Stimulated activated memory B cell treated with anti-CD40 and anti-IgM and Interleukin-4, amounts not matched to agents 10 μg/mL and 1 μg/mL and 100 μg/mL, for 72 hours (primary cell): ENCODE measurements around the gene PIP4K2C.
"Not testable (repeated sequence)": the region's sequence is repeated elsewhere in the genome, so short reads cannot be mapped to it uniquely, and the experiment has no call there.

Source experiments
- ATAC-seq: fragments of 150-1000 bp; cut with Tn5 transposase; 2 replicates; pipeline ENCODE4 v1.10.0; 2021
- H3K27ac Mint-ChIP-seq: one replicate; pipeline ENCODE4 v1.8.0; 2022; ENCODE audit warnings: mild to moderate bottlenecking, mixed read lengths
- H3K27me3 Mint-ChIP-seq: one replicate; pipeline ENCODE4 v1.8.0; 2022; ENCODE audit warnings: mixed read lengths
- H3K36me3 Mint-ChIP-seq: one replicate; pipeline ENCODE4 v1.8.0; 2022; ENCODE audit warnings: mixed read lengths
- H3K4me1 Mint-ChIP-seq: one replicate; pipeline ENCODE4 v1.8.0; 2022; ENCODE audit warnings: mixed read lengths
- H3K4me3 Mint-ChIP-seq: one replicate; pipeline ENCODE4 v1.8.0; 2022; ENCODE audit warnings: mild to moderate bottlenecking, moderate library complexity, mixed read lengths
- H3K9me3 Mint-ChIP-seq: one replicate; pipeline ENCODE4 v1.8.0; 2022; ENCODE audit warnings: mixed read lengths

PIP4K2C gene

DNA sequence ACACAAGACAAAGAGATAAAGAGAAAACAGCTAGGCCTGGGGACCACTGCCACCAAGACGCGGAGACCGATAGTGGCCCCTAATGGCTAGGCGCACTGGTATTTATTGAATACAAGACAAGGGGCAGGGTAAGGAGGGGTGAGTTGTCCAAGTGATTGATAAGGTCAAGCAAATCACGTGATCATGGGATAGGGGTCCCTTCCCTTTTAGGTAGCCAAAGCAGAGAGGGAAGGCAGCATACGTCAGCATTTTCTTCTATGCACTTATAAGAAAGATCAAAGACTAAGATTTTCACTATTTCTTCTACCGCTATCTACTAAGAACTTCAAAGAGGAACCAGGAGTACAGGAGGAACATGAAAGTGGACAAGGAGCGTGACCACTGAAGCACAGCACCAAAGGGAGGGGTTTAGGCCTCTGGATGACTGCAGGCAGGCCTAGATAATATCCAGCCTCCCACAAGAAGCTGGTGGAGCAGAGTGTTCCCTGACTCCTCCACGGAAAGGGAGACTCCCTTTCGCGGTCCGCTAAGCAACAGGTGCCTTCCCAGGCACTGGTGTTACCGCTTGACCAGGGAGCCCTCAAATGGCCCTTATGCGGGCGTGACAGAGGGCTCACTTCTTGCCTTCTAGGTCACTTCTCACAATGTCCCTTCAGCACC is 1.9 kb upstream of the PIP4K2C start:
- not testable (repeated sequence) for H3K27ac Mint-ChIP-seq, H3K36me3 Mint-ChIP-seq, ATAC-seq, H3K27me3 Mint-ChIP-seq, H3K9me3 Mint-ChIP-seq, H3K4me3 Mint-ChIP-seq
- H3K4me1 Mint-ChIP-seq: peaks cover 24% of the 10 kb centered on the region

DNA sequence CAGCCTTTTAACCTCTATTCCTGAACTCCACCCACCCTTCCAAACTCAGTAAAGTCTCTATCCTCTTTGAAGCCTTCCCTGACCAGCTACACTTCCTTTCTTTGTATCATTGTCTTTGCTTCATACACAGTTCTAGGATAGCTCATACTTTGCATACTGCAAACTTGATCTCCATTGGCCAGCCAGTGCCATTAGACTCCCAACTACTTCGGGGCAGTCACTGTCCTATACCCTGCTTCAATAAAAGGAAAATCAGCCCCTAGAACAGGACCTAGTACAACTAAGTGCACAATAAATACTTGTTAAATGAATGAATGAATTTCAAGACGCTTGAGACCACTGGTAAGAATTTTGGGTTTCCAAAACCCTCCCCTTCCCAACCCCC is 521 bp upstream of the PIP4K2C start:
- Mint-ChIP-seq H3K4me3 (peak overlapping the region; percentile 90), H3K36me3 (peaks cover 3% of the 10 kb centered on the region), H3K27me3 (no peaks in the 10 kb centered on the region), H3K4me1 (peaks cover 24% of the 10 kb centered on the region), H3K27ac (peak overlapping the region; percentile 81), H3K9me3 (no peaks in the 10 kb centered on the region)
- no peak for ATAC-seq

DNA sequence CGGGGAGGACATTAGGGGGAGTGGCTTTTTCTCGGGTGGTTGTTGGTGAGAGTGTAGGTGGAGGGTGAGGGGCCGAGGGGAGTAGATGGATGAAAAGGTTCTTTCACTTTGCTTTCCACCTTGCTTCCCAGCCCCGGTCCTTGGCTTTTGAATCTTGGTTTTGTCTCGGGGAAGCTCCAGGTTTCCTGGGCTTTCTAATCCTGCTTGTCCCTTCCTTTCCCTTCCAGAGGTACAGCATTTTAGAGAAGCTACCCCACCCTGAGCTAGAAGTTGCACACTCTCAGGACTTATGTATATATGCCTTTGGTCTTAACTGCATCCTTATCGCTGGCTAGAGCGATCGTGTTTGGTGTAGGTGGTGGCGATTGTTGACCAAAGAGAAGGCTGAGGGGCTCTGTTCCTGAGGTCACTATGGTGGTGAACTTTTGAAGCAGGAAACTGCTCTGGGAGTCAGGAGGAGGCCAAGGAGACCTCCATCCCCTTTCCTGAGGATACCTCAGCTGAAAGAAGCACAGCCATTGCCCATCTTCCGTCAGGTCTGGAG is 862 bp downstream of the PIP4K2C start:
- peaks cover 24% of the 10 kb centered on the region for H3K4me1 Mint-ChIP-seq
- ATAC-seq: no peak
- H3K4me3 Mint-ChIP-seq: peak overlapping the region; percentile 90
- H3K27me3 Mint-ChIP-seq: no peaks in the 10 kb centered on the region
- no peaks in the 10 kb centered on the region for H3K9me3 Mint-ChIP-seq
- peaks cover 14% of the 10 kb centered on the region for H3K36me3 Mint-ChIP-seq
- H3K27ac Mint-ChIP-seq: peak overlapping the region; percentile 81

DNA sequence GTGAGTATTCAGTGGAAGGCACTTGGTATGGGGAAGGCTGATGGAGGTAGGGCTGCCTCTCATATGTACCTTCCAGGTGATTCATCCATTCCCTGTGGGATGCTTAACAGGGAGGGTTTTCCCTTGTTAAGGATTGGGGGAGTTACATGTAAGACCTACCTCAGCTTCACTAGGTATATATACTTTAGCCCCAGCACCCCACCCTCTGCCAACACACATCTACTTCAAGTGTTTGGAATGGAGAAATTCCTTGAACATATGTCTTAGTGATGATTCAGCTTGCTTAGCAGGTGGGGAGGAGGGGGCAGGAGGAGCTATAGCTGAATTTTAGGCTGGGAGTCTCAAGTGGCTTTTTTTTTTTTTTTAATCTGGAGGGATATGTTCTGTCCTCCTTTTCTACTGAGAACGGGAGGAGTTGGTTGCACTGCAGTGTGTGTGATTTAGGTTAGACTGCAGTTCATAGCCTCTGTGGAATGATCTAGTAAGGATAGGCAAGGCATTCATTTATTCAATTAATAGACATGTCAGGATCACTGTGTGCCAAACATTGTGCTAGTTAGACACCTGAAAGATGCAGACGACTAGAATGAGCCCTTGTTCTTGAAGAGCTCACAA is 1.7 kb downstream of the PIP4K2C start:
- Mint-ChIP-seq H3K27me3 (no peaks in the 10 kb centered on the region), H3K27ac (no peak overlapping the region), H3K4me3 (peak overlapping the region; percentile 90), H3K4me1 (peaks cover 24% of the 10 kb centered on the region), H3K9me3 (no peaks in the 10 kb centered on the region), H3K36me3 (peaks cover 22% of the 10 kb centered on the region)
- no peak for ATAC-seq

DNA sequence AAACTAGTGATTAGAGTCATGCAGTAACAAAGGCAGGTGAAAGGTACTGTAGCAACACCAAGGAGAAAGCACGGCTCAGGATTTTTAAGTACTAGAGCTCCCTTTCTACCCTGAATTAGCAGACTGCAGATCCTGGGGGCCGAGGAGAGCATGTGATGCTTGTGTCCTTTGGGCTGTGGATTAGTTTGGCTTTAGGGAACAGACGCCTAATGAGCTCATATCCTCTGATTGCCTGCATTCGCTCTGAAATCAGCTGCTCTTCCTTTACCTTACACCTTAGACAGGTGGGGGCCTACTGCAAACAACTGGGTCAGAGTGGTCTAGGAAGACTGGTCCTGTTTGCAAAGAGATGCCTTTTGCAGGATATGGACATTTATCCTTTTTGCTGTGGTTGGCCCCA is 2.2 kb downstream of the PIP4K2C start:
- H3K9me3 Mint-ChIP-seq: no peaks in the 10 kb centered on the region
- no peak overlapping the region for H3K27ac Mint-ChIP-seq
- peaks cover 26% of the 10 kb centered on the region for H3K36me3 Mint-ChIP-seq
- H3K27me3 Mint-ChIP-seq: no peaks in the 10 kb centered on the region
- no peak for ATAC-seq
- no peak overlapping the region for H3K4me3 Mint-ChIP-seq
- H3K4me1 Mint-ChIP-seq: peaks cover 24% of the 10 kb centered on the region

DNA sequence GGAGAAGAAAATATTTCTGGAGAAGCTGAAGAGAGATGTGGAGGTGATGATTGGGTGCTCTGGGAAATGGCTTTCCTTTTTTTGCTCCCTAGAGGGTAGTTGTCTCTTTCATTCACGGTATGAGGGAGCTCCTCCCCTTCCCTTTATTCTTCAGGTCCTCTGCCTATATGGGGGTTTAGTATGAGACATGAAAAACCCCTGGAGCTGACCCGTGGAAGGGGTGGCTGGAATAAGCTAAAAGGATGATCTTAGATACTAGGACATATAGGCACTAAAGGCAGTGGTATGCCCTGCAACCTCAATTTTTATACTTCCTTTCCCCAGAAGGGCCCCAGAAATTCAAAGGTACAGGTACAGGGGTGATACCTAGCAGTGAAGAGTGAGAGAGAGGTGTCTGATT is 9.4 kb downstream of the PIP4K2C start:
- Mint-ChIP-seq H3K4me3 (no peak overlapping the region), H3K4me1 (peaks cover 12% of the 10 kb centered on the region), H3K9me3 (no peaks in the 10 kb centered on the region), H3K36me3 (peaks cover 66% of the 10 kb centered on the region), H3K27ac (no peak overlapping the region), H3K27me3 (peaks cover 3% of the 10 kb centered on the region)
- ATAC-seq: no peak

DNA sequence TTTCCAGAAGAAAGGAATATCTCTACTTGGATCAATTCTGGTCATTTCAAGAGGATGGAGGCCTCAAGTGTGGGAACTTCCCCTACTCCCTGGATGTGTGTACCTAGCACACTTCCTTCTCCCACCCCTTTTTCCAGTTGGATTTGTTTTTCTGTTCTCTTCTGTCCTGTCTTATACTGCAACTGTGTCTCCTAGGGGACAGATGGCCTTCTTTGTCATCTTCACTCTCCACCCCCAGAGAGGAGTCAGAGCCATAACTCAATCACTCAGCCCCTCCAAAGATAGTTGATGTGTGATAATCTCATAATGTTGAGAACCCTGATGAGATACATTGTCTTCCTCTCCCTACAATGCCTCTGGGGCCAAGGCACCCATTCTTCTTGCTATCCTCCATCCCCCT is 11.6 kb downstream of the PIP4K2C start:
- no peaks in the 10 kb centered on the region for H3K9me3 Mint-ChIP-seq
- peaks cover 12% of the 10 kb centered on the region for H3K4me1 Mint-ChIP-seq
- peaks cover 18% of the 10 kb centered on the region for H3K27me3 Mint-ChIP-seq
- ATAC-seq: no peak
- no peak overlapping the region for H3K27ac Mint-ChIP-seq
- H3K4me3 Mint-ChIP-seq: no peak overlapping the region
- peaks cover 48% of the 10 kb centered on the region for H3K36me3 Mint-ChIP-seq

DNA sequence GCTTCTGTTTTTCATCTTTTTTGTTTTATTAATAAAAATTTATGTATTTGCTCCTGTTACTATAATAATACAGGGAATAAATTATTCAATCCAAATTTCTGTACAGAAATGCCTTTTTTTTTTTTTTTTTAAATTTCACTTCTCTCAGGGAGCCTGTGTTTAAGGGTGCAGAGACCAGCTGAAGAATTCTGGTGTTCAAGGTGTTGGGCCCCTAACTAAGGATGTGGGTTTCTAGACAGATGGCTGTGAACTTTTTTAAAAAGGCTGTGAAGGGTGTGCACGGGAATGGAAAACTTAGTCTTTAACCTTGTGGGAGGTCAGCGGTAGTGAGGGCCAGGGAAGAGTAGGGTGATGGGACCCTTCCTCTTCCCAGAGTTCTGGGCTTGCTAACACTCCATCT is 12.3 kb downstream of the PIP4K2C start:
- Mint-ChIP-seq H3K4me3 (no peak overlapping the region), H3K36me3 (peaks cover 43% of the 10 kb centered on the region), H3K27ac (no peak overlapping the region), H3K4me1 (peaks cover 12% of the 10 kb centered on the region), H3K27me3 (peaks cover 20% of the 10 kb centered on the region), H3K9me3 (no peaks in the 10 kb centered on the region)
- ATAC-seq: no peak

DNA sequence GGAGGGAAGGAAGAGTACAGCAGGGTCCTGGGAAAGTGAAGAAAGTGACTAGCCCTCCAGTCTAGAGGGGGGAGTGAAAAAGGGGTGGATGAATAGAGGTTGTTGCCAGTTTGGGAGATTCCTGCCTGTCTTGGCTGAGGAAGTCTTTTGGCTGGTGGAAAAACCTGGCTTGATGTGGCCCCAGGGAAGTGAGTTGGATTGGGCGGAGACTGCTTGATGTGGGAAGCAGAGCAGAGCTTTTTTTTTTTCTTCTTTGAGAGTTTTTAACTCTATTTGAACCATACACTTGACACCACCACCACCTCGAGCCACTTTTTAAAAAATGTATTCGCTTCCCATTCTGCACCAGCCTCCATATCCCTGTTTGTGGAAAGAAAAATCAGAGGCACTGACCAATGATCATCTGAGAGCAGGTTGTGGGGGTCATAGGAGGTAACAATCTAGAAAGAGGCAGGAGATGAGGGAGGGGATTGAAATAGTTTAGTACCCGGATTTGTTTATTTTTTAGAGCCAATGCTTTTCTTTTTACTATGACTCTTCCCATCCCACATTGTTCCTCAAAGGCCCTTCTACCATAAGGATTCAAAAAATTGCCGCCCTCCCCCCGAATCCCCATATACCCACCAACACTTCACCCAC is 12.9 kb downstream of the PIP4K2C start:
- H3K36me3 Mint-ChIP-seq: peaks cover 40% of the 10 kb centered on the region
- H3K9me3 Mint-ChIP-seq: no peaks in the 10 kb centered on the region
- peak overlapping the region; percentile 79 for H3K4me3 Mint-ChIP-seq
- no peak for ATAC-seq
- H3K4me1 Mint-ChIP-seq: peaks cover 12% of the 10 kb centered on the region
- H3K27ac Mint-ChIP-seq: peak overlapping the region; percentile 64
- H3K27me3 Mint-ChIP-seq: peaks cover 26% of the 10 kb centered on the region

DNA sequence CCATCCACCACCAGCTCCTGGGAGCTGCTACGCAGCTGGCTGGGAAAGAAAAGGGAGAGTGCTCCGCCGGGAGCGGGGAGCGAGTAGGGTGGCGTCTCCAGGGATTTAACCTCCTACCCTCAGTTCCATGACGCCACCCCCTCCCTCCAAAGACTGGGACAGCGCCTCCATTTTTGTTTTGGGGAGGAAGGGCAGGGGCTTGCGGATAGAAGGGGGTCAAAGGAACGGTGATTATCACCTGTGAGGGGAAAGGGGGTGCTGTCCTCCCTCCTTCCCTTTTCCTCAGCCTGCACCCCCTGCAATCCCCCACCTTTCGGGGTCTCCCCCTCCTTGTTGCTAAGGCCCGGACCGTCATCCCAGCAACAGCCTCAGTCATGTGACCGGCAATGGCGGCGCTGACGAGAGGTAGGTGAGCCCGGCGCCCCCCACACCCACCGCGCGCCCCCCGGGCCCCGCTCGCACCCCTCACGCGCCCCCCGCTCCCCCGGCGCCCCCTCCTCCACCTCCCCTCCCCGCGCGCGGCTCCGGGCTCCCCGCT is 13.5 kb downstream of the PIP4K2C start, which contains the start of gene DTX3:
Gene DTX3 (plus strand): TSS at position 371 of the 538 bp plus-strand sequence. CDS start 1,694 bp downstream, outside the sequence.
- peak; percentile 29 for ATAC-seq
- H3K4me1 Mint-ChIP-seq: peaks cover 12% of the 10 kb centered on the region
- H3K4me3 Mint-ChIP-seq: peak within 1 kb of the TSS; percentile 79
- H3K27me3 Mint-ChIP-seq: peaks cover 31% of the 10 kb centered on the region
- H3K36me3 Mint-ChIP-seq: peaks cover 34% of the 10 kb centered on the region
- peak within 1 kb of the TSS; percentile 64 for H3K27ac Mint-ChIP-seq
- no peaks in the 10 kb centered on the region for H3K9me3 Mint-ChIP-seq

DNA sequence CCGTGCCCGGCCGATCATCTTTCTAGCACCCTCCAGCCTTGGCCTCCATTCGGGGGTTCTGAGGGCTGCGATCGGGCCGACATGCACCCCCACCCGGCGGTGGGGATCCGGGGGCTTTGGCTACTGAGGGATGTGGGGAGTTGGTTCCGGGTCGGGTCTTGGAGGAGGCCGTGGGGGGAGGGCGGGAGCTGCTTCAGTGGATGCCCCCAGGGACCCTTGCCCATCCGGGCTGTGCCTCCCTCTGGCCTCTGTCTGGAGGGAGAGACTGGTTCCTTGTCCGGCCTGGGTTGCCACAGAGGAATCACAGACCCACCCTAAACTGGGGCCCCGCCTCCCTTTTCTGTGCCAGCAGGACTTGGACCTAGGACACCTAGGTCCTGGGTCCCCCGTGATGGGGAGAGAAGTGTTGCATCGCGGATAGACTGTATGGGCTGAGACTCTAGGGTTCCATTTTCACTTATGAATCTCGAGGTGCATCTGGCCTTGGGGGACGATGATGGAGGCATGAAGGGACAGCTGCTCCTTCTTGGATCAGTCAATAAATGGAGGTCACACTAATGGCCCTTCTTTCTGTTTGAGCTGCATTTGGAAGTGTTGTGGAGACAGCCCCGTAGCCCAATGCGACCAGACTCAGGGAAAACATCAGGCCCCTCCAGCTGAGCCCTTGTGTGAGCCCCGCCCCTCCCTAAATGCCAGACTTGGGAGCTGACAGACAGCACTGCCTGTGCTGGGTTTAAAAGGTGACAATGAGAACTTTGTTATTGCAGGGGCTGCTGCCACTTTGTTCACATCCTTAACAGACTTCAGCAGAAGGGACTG is 14.2 kb downstream of the PIP4K2C start:
- peaks cover 38% of the 10 kb centered on the region for H3K27me3 Mint-ChIP-seq
- no peaks in the 10 kb centered on the region for H3K9me3 Mint-ChIP-seq
- peaks cover 14% of the 10 kb centered on the region for H3K4me1 Mint-ChIP-seq
- H3K36me3 Mint-ChIP-seq: peaks cover 27% of the 10 kb centered on the region
- peak; percentile 51 for ATAC-seq
- H3K27ac Mint-ChIP-seq: peak overlapping the region; percentile 64
- peak overlapping the region; percentile 79 for H3K4me3 Mint-ChIP-seq

DNA sequence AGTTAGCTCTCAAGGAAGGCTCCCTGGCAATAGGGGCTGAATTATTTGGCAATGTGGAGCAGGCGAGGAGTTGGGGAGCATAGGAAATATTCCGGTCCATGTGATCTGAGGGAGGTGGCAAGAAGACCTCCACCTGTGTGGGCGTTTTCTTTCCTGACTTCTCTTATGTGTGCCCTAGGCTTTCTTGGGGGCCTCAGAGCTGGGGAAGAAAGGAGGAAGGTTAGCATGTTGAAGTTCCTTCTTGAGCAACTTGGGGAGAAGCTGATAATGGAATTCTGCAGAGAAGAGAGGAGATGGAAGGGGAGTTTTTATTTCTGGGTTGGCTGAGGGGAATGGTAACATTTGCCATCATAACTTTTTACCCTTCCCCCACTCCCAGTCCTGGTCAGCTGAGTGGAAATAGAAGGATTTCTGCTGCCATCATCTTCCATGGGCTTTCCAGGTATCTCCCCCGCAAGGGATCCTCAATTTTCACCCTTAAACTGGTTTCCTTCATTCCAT is 14.9 kb downstream of the PIP4K2C start:
- no peak for ATAC-seq
- peaks cover 45% of the 10 kb centered on the region for H3K27me3 Mint-ChIP-seq
- H3K4me3 Mint-ChIP-seq: no peak overlapping the region
- H3K36me3 Mint-ChIP-seq: peaks cover 20% of the 10 kb centered on the region
- no peak overlapping the region for H3K27ac Mint-ChIP-seq
- H3K9me3 Mint-ChIP-seq: no peaks in the 10 kb centered on the region
- H3K4me1 Mint-ChIP-seq: peaks cover 20% of the 10 kb centered on the region

DNA sequence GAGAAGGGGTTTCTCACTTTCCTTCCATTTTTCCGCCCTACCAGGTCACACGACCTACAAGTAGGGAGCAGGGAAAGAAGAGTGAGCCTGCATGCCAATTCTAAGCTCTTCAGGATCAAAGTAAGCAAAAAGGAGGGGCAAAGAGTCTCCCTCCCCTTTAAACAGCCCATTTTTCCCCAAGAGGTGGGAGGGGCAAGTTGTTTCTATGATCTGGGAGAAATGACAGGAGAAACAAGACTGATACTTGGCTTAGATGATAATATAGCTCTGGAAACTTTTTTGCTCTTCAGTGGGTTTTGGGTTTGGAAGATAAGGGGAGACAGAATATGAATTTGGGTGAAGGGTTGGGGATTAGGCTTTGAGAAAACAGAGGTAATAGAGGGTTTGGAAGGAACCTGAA is 15.4 kb downstream of the PIP4K2C start:
- Mint-ChIP-seq H3K36me3 (peaks cover 15% of the 10 kb centered on the region), H3K27me3 (peaks cover 50% of the 10 kb centered on the region), H3K4me1 (peaks cover 24% of the 10 kb centered on the region), H3K4me3 (no peak overlapping the region), H3K27ac (no peak overlapping the region), H3K9me3 (no peaks in the 10 kb centered on the region)
- ATAC-seq: no peak

DNA sequence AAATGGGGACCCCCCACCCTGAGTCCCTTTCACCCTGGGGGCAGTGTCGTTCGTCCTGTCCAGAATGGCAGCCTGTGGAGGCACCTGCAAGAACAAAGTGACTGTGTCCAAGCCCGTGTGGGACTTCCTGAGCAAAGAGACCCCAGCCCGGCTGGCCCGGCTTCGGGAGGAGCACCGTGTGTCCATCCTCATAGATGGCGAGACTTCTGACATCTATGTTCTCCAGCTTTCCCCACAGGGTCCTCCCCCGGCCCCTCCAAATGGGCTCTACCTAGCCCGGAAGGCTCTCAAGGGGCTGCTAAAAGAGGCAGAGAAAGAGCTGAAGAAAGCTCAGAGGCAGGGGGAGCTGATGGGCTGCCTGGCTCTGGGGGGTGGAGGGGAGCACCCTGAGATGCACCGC is 15.8 kb downstream of the PIP4K2C start:
- Mint-ChIP-seq H3K27ac (no peak overlapping the region), H3K36me3 (peaks cover 11% of the 10 kb centered on the region), H3K4me1 (peaks cover 24% of the 10 kb centered on the region), H3K4me3 (no peak overlapping the region), H3K9me3 (no peaks in the 10 kb centered on the region), H3K27me3 (peaks cover 51% of the 10 kb centered on the region)
- no peak for ATAC-seq
